ENCODE results near the gene EXOC4.

EXOC4 gene

DNA sequence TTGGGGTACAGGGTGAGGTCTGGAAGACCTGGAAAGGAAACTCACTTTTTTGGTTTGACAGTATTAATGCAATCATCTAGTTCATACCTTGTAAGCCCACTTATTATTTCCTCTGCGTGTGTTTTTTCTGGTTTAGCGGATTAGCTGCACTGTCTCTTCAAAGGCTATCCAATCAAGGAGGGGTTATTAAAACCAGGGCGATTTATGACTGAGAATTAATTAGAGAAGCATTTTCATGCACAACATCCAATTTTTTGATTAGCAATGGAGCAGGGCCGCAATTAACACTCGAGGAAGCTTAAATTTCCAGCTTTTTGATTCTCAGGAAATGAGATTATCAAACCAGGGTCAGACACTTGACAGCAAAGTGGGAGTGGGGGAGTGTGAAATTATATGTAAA lies 248.9 kb downstream of the EXOC4 start:
- TF ChIP-seq, protein P1, sequence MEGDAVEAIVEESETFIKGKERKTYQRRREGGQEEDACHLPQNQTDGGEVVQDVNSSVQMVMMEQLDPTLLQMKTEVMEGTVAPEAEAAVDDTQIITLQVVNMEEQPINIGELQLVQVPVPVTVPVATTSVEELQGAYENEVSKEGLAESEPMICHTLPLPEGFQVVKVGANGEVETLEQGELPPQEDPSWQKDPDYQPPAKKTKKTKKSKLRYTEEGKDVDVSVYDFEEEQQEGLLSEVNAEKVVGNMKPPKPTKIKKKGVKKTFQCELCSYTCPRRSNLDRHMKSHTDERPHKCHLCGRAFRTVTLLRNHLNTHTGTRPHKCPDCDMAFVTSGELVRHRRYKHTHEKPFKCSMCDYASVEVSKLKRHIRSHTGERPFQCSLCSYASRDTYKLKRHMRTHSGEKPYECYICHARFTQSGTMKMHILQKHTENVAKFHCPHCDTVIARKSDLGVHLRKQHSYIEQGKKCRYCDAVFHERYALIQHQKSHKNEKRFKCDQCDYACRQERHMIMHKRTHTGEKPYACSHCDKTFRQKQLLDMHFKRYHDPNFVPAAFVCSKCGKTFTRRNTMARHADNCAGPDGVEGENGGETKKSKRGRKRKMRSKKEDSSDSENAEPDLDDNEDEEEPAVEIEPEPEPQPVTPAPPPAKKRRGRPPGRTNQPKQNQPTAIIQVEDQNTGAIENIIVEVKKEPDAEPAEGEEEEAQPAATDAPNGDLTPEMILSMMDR (conservative IDR thresholded peaks at IDR 0.05; ENCODE audit: low read depth) = no peak
- H3K27ac ChIP-seq = no peak overlapping the region
- POLR2A ChIA-PET (ENCODE audit: low non-redundant PET) = no interaction called here
- no peak for DNase-seq (ENCODE audit: low spot score)
- CTCF ChIA-PET = no interaction called here

DNA sequence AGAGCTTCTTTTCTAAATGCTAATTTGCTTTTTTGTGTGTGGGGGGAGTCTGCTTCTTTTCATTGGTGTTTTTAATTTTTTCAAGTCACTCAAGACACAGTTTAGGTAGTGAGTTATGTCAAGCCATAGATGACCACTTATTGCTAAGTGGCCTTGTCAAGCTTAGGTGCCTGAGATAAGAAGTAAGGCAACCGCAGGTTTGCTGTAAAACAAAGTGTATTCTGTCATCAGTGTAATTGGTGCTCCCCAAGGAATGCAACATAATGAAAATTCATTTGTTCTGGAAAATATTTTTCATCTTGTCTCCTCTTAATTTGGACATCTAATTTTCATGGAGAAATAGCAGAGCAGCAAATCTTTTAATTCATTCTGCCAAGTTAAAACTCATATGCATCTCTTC lies 249.6 kb downstream of the EXOC4 start:
- CTCF ChIA-PET = no interaction called here
- TF ChIP-seq, protein P1 (conservative IDR thresholded peaks at IDR 0.05; ENCODE audit: low read depth) = no peak
- no peak for DNase-seq (ENCODE audit: low spot score)
- H3K27ac ChIP-seq = no peak overlapping the region
- POLR2A ChIA-PET (ENCODE audit: low non-redundant PET) = no interaction called here

DNA sequence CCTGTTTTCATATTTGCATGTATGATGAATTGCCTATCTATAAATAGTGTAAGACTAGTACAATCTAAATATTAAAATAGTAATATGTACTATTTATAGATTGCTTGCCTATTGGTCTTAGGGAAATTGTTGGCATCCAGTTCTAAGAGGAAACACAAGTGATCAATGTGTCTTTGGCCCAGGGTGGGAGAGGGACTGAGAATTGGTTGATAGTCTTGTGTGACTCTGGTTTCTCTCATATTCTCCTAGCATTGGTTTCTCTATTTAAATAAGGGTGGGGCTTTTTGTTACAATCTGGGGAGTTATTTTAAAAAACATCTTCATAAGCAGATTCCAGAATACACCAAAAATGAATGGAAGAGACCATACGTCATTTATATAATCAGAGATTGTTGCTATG lies 250.1 kb downstream of the EXOC4 start:
- ChIA-PET CTCF (no interaction called here), POLR2A (ENCODE audit: low non-redundant PET) (no interaction called here)
- H3K27ac ChIP-seq = no peak overlapping the region
- TF ChIP-seq, protein P1 (conservative IDR thresholded peaks at IDR 0.05; ENCODE audit: low read depth) = no peak
- DNase-seq (ENCODE audit: low spot score) = no peak

DNA sequence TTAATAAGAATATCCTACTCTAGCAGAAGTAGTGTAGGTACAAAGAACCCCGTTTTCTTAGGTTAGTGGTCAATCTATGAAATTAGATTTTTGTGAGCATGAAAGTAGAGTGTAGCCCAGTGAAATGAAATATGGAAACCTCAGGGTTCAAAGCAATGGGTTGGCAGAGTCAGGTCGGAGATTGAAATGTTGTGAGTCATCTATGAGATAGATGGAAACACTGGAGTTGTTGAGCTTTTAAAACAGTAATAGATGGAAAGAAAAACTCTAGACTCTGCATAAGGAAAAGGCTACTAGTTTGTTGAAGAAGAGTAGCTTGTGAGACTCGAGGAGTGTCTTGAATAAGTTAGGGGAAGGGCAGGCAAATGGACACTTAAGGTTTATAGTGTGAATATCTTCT lies 251.9 kb downstream of the EXOC4 start:
- DNase-seq (ENCODE audit: low spot score) = no peak
- ChIA-PET CTCF (no interaction called here), POLR2A (ENCODE audit: low non-redundant PET) (no interaction called here)
- H3K27ac ChIP-seq = no peak overlapping the region
- TF ChIP-seq, protein P1 (conservative IDR thresholded peaks at IDR 0.05; ENCODE audit: low read depth) = no peak

DNA sequence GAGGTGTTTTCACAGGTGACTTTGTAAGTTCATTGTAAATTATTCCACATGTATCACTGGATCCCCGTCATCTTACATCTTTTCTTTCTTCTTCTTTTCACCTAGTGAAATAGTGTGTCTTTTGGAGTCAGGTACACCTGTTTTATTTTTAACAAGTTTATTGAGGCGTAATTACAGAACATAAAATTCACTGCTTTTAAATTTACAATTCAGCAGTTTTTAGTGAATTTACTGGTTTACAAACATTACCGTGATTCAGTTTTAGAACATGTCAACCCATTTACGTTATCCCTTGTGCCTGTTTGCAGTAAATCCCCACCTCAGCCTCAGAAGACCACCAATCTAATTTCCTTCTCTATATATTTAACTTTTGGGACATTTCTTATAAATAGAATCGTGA lies 256.9 kb downstream of the EXOC4 start:
- TF ChIP-seq, protein P1 (conservative IDR thresholded peaks at IDR 0.05; ENCODE audit: low read depth) = no peak
- DNase-seq (ENCODE audit: low spot score) = no peak
- ChIA-PET POLR2A (ENCODE audit: low non-redundant PET) (no interaction called here), CTCF (no interaction called here)
- no peak overlapping the region for H3K27ac ChIP-seq

DNA sequence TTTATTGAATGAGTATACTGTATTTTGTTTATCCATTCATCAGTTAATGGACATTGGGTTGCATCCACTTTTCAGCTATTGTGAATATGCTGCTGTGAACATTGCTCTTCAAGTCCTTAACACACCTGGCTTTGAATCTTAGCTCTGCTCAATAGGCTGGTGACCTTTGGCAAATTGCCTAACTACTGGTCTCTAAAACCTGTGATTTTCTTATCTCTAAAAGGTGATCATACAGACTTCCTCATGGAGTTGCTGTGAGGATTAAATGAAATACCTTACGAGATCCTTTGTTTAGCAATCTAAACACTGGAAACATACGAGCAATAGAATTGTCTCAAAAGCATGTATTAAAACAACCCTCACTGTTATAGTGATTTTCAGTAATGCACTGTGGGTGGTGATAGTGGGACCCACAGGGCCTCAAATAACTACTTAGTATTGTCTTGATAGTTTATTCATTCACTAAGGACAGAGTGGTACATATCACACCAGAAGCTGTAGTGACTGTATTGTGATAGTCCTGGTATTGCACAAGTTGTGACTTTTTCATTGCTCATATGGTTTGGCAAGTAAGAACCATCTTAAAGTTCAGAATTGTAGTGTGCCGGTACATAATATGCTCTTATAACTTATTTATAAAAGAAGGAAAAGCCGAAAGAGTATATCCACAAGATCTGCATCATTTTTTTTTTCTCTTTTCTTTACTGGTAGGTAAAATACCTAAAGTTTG lies 257.6 kb downstream of the EXOC4 start:
- DNase-seq (ENCODE audit: low spot score) = no peak
- TF ChIP-seq, protein P1 (conservative IDR thresholded peaks at IDR 0.05; ENCODE audit: low read depth) = no peak
- ChIA-PET POLR2A (ENCODE audit: low non-redundant PET) (no interaction called here), CTCF (no interaction called here)
- no peak overlapping the region for H3K27ac ChIP-seq

All from RWPE1 (cell line).